ENCODE measurements around the gene FXYD2. TPM values are rescaled to one million over a fixed set of nuclear protein-coding genes. Genes with fewer than 3 reads are reported as not detected.

Gene FXYD2
- total and polyA plus RNA-seq, 2 of the 4 experiments (the other 2 are of a cell fraction): 0.09 TPM; not detected in 1

DNA sequence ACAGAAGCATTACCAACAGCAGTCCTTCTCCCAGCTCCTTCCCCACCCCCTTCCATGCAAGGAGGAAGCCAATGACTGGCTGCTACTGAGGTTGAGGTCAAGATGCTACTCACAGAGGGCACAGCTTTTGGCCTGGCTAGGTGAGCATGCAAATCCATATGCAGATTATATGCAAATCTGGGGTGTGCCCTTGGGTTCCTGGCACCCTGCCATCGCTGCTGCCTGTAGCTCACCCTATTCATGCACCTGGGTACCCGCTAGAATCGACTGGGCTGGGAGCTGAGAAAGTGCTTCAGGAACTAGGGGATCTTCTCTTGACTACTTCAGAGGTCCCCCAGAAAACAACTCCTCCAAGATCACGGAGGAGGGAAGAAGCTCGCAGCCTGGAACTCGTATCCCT, 31.6 kb downstream of the FXYD2 start:
- Histone ChIP-seq H3K4me2 (ENCODE audit: low read depth, low read length) (no peak overlapping the region), H4K91ac (ENCODE audit: insufficient read depth, low read depth, low read length) (no peak overlapping the region), H3K14ac (replicated peaks; ENCODE audit: low read depth, low read length) (no peak overlapping the region), H3K23ac (ENCODE audit: low read depth, low read length) (no peak overlapping the region), H3K36me3 (ENCODE audit: control insufficient read depth, insufficient read depth, low read length) (no peaks in the 10 kb centered on the region), H3K9me3 (ENCODE audit: control insufficient read depth, insufficient read depth, low read length) (no peaks in the 10 kb centered on the region), H3K4me3 (ENCODE audit: insufficient read depth, low read depth, low read length) (no peak overlapping the region), H2BK15ac (ENCODE audit: low read depth, low read length) (no peak overlapping the region), H2AFZ (replicated peaks; ENCODE audit: low read length, poor library complexity) (no peak overlapping the region), H4K5ac (ENCODE audit: low read depth, low read length) (no peak overlapping the region), H2AK5ac (ENCODE audit: low read depth, low read length) (no peak overlapping the region), H3K56ac (ENCODE audit: extremely low read depth, insufficient read depth, low read length) (no peak overlapping the region), H4K8ac (ENCODE audit: low read depth in 2 of 2, low read length in 2 of 2) (no peak overlapping the region), H3K9me1 (ENCODE audit: insufficient read depth, low read length) (no peaks in the 10 kb centered on the region), H3K27ac (ENCODE audit: insufficient read depth, low read length) (no peak overlapping the region), H2AK9ac (replicated peaks; ENCODE audit: low read depth, low read length, poor library complexity) (no peak overlapping the region), H4K20me1 (ENCODE audit: insufficient read depth, low read length) (no peaks in the 10 kb centered on the region), H3K18ac (ENCODE audit: low read depth, low read length) (no peak overlapping the region), H2BK20ac (ENCODE audit: low read depth, low read length) (no peak overlapping the region), H2BK5ac (ENCODE audit: low read depth, low read length, poor library complexity, severe bottlenecking) (no peak overlapping the region), H3K4ac (ENCODE audit: low read depth, low read length) (no peak overlapping the region), H3K79me1 (ENCODE audit: low read depth in 1 of 2, low read length in 2 of 2) (no peaks in the 10 kb centered on the region), H3K9ac (ENCODE audit: low read depth, low read length) (no peak overlapping the region), H3K27me3 (ENCODE audit: control insufficient read depth, insufficient read depth, low read length) (peaks cover 39% of the 10 kb centered on the region), H2BK120ac (ENCODE audit: low read depth, low read length) (no peak overlapping the region), H3K4me1 (ENCODE audit: control insufficient read depth, insufficient read depth, low read length) (no peaks in the 10 kb centered on the region)
- ATAC-seq (ENCODE audit: low read depth) (no peak), DNase-seq (no peak)
- 20% methylated on average over 1 of the region's 6 CpGs; no CpG with 5 or more reads in 1 of the 2 experiments for WGBS, 2 experiments (ENCODE audit: extremely low coverage in 2 of 2, insufficient read length in 1 of 2)
- POLR2A ChIA-PET (ENCODE audit: unreplicated experiment): no interaction called here
- intact Hi-C loops (cut with micrococcal nuclease): no loop called here
- no peak for TF ChIP-seq USF2 (IDR thresholded peaks at IDR 0.05; ENCODE audit: low read depth, low read length)
- TF ChIP-seq CEBPB (IDR thresholded peaks at IDR 0.05; ENCODE audit: low read depth, low read length): no peak
- TF ChIP-seq MAZ (IDR thresholded peaks at IDR 0.05; ENCODE audit: borderline replicate concordance, low read depth, low read length): no peak
- no peak for TF ChIP-seq SMC3 (IDR thresholded peaks at IDR 0.05; ENCODE audit: low read depth, low read length)
- TF ChIP-seq NFE2L2 (IDR thresholded peaks at IDR 0.05; ENCODE audit: low read depth, low read length): no peak
- TF ChIP-seq MXI1 (IDR thresholded peaks at IDR 0.05; ENCODE audit: borderline replicate concordance, low read depth, low read length): no peak
- CTCF ChIA-PET: no interaction called here
- dilution Hi-C loops (cut with HindIII; ENCODE audit: low sequenced_read_pairs, unreplicated experiment): no loop called here
- BruUV-seq (replicated peaks): no TSS peak
- in situ Hi-C loops (cut with MboI; ENCODE audit: low sequenced_read_pairs): no loop called here

All from IMR-90 (cell line).